Endothelial cell of umbilical vein (primary cell): ENCODE results near the gene FOXC1. TPM values are rescaled to one million over a fixed set of nuclear protein-coding genes. Genes with fewer than 3 reads are reported as not detected.

Experiments
- BruUV-seq: library from RNA; stranded (reverse); fragments of 400-500 nt; replicated peaks from 2 replicates; lab custom pipeline; 2021; lab: Mats Ljungman, UMichigan
- CTCF ChIA-PET: fragments of 300-600, 350-600 bp; sonication (Branson Sonifier 250); formaldehyde crosslinking; loops from one replicate; lab custom pipeline; 2021; ENCODE audit warnings: antibody characterized with exemption, inconsistent platforms; lab: Charles Lee
- POLR2A ChIA-PET: fragments of 300-600, 350-600 bp; sonication (Branson Sonifier 250); formaldehyde crosslinking; loops from one replicate; lab custom pipeline; 2021; ENCODE audit warnings: antibody characterized with exemption, inconsistent platforms; lab: Charles Lee
- DNase-seq: peaks from one replicate; pipeline ENCODE4 v3.0.0-alpha.2; 2011; ENCODE audit warnings: low read depth, low spot score
- FAIRE-seq: peaks from 2 replicates; lab custom pipeline; 2011; peaks lifted over from hg19 to GRCh38; lab: Jason Lieb, UNC
- H2AFZ ChIP-seq: 2 replicates; pipeline ENCODE4 v1.6.0; 2012; ENCODE audit warnings: low read depth, low read length, control low read depth, inconsistent platforms
- H3K27ac ChIP-seq: 2 replicates; pipeline ENCODE4 v1.5.1; 2011; ENCODE audit warnings: low read depth, mild to moderate bottlenecking, control low read depth, low read length, moderate library complexity; ENCODE audit not compliant: insufficient read depth
- H3K27me3 ChIP-seq, 2 experiments: 2 replicates each; pipeline versions ENCODE4 v1.6.0 to v1.6.1; 2011; ENCODE audit warnings: low read length in 2 of 2, mixed read lengths in 1 of 2; ENCODE audit not compliant: control insufficient read depth in 2 of 2, insufficient read depth in 2 of 2
- H3K36me3 ChIP-seq, 2 experiments: 2 replicates in 1 of 2; 3 replicates in 1 of 2; pipeline ENCODE4 v1.5.1; 2011; ENCODE audit warnings: low read length in 2 of 2, mild to moderate bottlenecking in 1 of 2, moderate library complexity in 1 of 2; ENCODE audit not compliant: control insufficient read depth in 2 of 2, insufficient read depth in 2 of 2; ENCODE audit errors: extremely low read depth in 1 of 2
- H3K4me1 ChIP-seq: 3 replicates; pipeline ENCODE4 v1.5.1; 2011; ENCODE audit warnings: mild to moderate bottlenecking, low read length; ENCODE audit not compliant: control insufficient read depth, insufficient read depth; ENCODE audit errors: extremely low read depth
- H3K4me2 ChIP-seq: 2 replicates; pipeline ENCODE4 v1.6.1; 2011; ENCODE audit warnings: low read length, control low read depth, mixed read lengths; ENCODE audit not compliant: insufficient read depth
- H3K4me3 ChIP-seq, 3 experiments: fragments of 200-600 bp in 1 of 3; sonication (generic), shearing (Covaris generic) in 1 of 3; replicated peaks in 1 of 3; 2 replicates each; pipeline ENCODE4 v1.5.1; 2011 to 2016; ENCODE audit warnings: control low read depth in 3 of 3, low read length in 3 of 3, mild to moderate bottlenecking in 2 of 3, inconsistent platforms in 1 of 3, low read depth in 1 of 3, moderate library complexity in 1 of 3; ENCODE audit not compliant: insufficient read depth in 1 of 3
- H3K79me2 ChIP-seq: 2 replicates; pipeline ENCODE4 v1.6.0; 2012; ENCODE audit warnings: low read length, inconsistent platforms; ENCODE audit not compliant: control insufficient read depth, insufficient read depth
- H3K9ac ChIP-seq: replicated peaks from 2 replicates; pipeline ENCODE3; 2011; ENCODE audit warnings: low read length, control low read depth; ENCODE audit not compliant: insufficient read depth; ENCODE audit errors: extremely low read depth
- H3K9me1 ChIP-seq: replicated peaks from 3 replicates; pipeline ENCODE4 v1.6.0; 2011; ENCODE audit warnings: mild to moderate bottlenecking, low read length; ENCODE audit not compliant: control insufficient read depth, insufficient read depth; ENCODE audit errors: extremely low read depth
- H3K9me3 ChIP-seq: replicated peaks from 2 replicates; pipeline ENCODE4 v1.5.1; 2012; ENCODE audit warnings: low read length, inconsistent platforms; ENCODE audit not compliant: control insufficient read depth, insufficient read depth
- H4K20me1 ChIP-seq: replicated peaks from 2 replicates; pipeline ENCODE3; 2011; ENCODE audit warnings: mild to moderate bottlenecking, low read length; ENCODE audit not compliant: control insufficient read depth, insufficient read depth; ENCODE audit errors: extremely low read depth
- CTCF ChIP-seq, 2 donors: IDR thresholded peaks; 1 replicate in 1 of 2; 2 replicates in 1 of 2; pipeline ENCODE4 v1.5.1; 2011; ENCODE audit warnings: low read length in 2 of 2, mild to moderate bottlenecking in 2 of 2, moderate library complexity in 2 of 2, control low read depth in 1 of 2, inconsistent platforms in 1 of 2, low read depth in 1 of 2; ENCODE audit not compliant: insufficient read depth in 1 of 2; ENCODE audit errors: extremely low read depth in 1 of 2
- EZH2 ChIP-seq: IDR thresholded peaks from 2 replicates; pipeline ENCODE4 v1.6.1; 2012; ENCODE audit warnings: borderline replicate concordance, low read depth, mild to moderate bottlenecking, moderate library complexity, low read length, inconsistent platforms; ENCODE audit not compliant: severe bottlenecking
- FOS ChIP-seq: IDR thresholded peaks from 2 replicates; pipeline ENCODE4 v1.6.1; 2011; ENCODE audit warnings: mild to moderate bottlenecking, low read length, moderate library complexity, borderline replicate concordance; ENCODE audit not compliant: insufficient read depth
- GATA2 ChIP-seq: IDR thresholded peaks from 2 replicates; pipeline ENCODE4 v1.7.0; 2011; ENCODE audit warnings: low read depth, mild to moderate bottlenecking, moderate library complexity, mixed read lengths, low read length; ENCODE audit not compliant: insufficient read length, insufficient read depth
- JUN ChIP-seq: IDR thresholded peaks from 2 replicates; pipeline ENCODE4 v1.6.1; 2011; ENCODE audit warnings: borderline replicate concordance, low read depth; ENCODE audit not compliant: insufficient read length, insufficient read depth
- MAX ChIP-seq: IDR thresholded peaks from 2 replicates; pipeline ENCODE4 v1.6.1; 2011; ENCODE audit not compliant: insufficient read depth, insufficient read length
- POLR2A ChIP-seq: IDR thresholded peaks from 2 replicates; pipeline ENCODE4 v1.6.1; 2012; ENCODE audit warnings: low read depth, mild to moderate bottlenecking, control low read depth, low read length
- POLR2AphosphoS5 ChIP-seq: IDR thresholded peaks from 2 replicates; pipeline ENCODE4 v1.6.1; 2012; ENCODE audit warnings: low read depth, mild to moderate bottlenecking, control low read depth, low read length, moderate library complexity; ENCODE audit not compliant: insufficient read depth
- dilution Hi-C: fragments of 300-500 bp; cut with MboI; formaldehyde crosslinking; loops from one replicate; pipeline ENCODE4 v1.15.0; 2019; ENCODE audit warnings: low sequenced_read_pairs; ENCODE audit not compliant: extremely low pct_ligation_motif_present
- intact Hi-C: fragments of 100-400 bp; cut with micrococcal nuclease; formaldehyde crosslinking; loops from one replicate; pipeline ENCODE4 v1.10.0; 2022
- polyA plus RNA-seq, 4 experiments: library from polyadenylated mRNA; depleted of rRNA in 3 of 4; stranded (reverse) in 3 of 4; unstranded in 1 of 4; fragments of >200 nt; gene quantifications; 2 replicates each; pipeline versions ENCODE4 v1.2.1 to v1.2.3, GENCODE V29; 2011 to 2012; ENCODE audit warnings: missing spikeins in 1 of 4
- total RNA-seq: library from RNA; stranded (reverse); gene quantifications from 2 replicates; pipeline ENCODE4 v1.2.3, GENCODE V29; 2021

FOXC1 gene
- total and polyA plus RNA-seq, 2 donors (not counting 3 experiments of a cell fraction or from before 2014, with no cell fraction given) = 6.4 to 16.4 TPM

DNA sequence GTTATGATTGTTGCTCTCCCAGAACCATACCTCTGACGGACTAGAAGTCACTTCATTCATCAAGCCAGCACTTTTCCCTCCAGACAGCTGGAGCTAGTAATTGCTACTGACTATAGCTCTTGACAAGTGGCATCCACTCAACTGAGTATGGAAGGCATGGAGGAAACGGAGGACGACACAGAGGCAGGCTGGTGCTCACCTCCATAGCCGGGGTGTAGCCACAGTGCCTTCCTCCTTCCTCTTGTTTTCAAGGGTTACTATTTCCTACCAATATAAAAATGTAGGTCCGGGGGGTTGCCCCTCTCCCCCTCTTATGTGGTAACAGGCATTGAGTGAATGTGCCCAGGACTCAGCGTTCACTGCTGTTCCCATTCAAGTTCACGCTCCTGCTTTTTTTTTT lies 23.5 kb upstream of the FOXC1 start:
- Histone ChIP-seq H3K4me1 (no peaks in the 10 kb centered on the region), H4K20me1 (no peaks in the 10 kb centered on the region), H3K4me2 (no peak overlapping the region), H3K9me1 (no peaks in the 10 kb centered on the region), H3K9me3 (no peaks in the 10 kb centered on the region), H3K27ac (no peak overlapping the region), H3K9ac (no peak overlapping the region), H2AFZ (no peak overlapping the region), H3K27me3 (peaks cover 0 to 1% of the 10 kb centered on the region in 2 experiments), H3K79me2 (no peaks in the 10 kb centered on the region), H3K36me3 (no peaks in the 10 kb centered on the region), H3K4me3 (no peak overlapping the region)
- intact Hi-C loops (no loop called here), dilution Hi-C loops (no loop called here)
- ChIA-PET CTCF (interaction anchor here (0.9 kb wide), 1 partner anchor 9 kb away, joined by 3 read pairs; no protein-coding TSS in a partner anchor), POLR2A (no interaction called here)
- TF ChIP-seq CTCF (IDR thresholded peaks at IDR 0.05; ENCODE audit: extremely low read depth in 1 of 2, insufficient read depth in 1 of 2, low read depth in 1 of 2, low read length in 2 of 2) (no peak), MAX (no peak), JUN (no peak), EZH2 (no peak), POLR2A (no peak), FOS (no peak), GATA2 (no peak), POLR2AphosphoS5 (no peak)
- no TSS peak for BruUV-seq
- no peak for FAIRE-seq
- no peak for DNase-seq
